Activated CD4-positive, alpha-beta T cell treated with anti-CD3 and anti-CD28 coated beads, Interleukin-2, amount 50 U/mL, for 16 hours (primary cell): ENCODE measurements around the gene CDC37.

Experiments used
- DNase-seq: peaks from one replicate; pipeline ENCODE4 v3.0.0-alpha.2; 2020

Gene CDC37

DNA sequence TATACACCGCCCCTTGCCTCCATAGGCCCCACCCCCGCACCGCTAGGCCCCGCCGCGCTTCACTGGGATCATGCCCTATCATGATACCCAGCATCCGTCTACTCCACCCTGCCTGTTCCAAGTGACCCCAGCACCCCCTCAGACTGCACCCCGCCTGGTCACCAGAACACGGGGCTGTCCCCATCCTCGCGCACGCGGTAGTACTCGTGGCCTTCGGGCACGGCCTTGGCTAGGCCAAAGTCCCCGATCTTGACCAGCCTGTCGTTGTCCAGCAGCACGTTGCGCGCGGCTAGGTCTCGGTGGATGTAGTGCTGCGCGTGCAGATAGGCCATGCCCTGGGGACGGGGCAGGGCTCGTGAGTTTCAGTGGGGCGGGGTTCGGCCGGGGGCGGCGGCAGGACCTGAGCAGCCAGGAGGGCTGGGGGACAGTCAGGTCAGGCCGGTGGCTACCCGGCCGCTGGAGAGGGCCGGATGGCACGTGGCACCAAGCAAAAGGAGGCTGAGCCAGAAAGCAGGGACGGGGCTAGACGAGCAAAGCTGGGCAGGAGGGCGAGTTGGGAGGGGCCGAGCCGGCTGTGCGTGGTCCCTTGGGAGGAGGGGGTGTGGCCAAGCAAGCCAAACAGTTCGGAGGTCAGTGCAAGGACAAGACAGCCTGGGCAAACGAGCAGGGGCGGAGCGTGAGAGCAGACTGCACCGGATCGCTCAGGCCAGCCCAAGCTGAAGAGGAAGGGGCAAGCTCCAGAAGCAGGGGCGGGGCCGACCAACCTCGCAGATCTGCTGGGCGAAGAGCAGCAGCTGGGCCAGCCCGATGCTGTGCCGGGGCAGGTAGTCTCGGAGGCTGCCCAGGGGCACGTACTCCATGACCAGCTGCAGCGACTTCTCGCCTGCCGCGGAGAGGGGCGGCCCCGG is 50.3 kb downstream of the CDC37 start:
- no peak for DNase-seq

DNA sequence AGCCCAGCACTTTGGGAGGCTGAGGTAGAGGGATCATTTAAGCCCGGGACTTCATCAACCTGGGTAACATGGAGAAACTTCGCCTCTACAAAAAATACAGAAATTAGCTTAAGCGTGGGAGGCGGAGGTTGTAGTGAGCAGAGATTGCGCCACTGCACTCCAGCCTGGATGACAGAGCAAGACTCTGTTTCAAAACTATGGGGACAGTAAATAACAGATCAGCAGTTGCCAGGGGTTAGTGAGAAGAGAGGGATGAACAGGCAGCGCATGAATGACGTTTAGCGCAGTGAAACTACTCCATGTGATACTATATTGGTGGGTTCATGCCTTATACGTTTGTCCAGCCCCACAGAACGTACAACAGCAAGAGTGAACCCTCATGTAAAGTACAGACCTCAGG is 56.8 kb downstream of the CDC37 start:
- no peak for DNase-seq

DNA sequence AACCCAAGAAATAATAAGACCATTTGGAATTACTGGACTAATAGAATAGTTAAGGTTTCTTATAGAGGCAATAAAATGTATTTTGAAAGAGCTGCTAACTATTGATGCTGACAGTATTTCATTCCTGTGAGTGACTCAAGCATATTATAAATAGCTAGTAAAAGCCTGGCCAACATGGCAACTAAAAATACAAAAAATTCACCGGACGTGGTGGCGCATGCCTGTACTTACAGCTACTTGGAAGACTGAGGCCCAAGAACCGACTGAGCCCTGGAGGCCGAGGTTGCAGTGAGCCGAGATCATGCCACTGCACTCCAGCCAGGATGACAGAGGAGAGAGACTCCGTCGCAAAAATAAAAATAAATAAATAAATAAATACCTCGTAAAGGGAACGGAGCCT is 58.6 kb downstream of the CDC37 start:
- DNase-seq = no peak

DNA sequence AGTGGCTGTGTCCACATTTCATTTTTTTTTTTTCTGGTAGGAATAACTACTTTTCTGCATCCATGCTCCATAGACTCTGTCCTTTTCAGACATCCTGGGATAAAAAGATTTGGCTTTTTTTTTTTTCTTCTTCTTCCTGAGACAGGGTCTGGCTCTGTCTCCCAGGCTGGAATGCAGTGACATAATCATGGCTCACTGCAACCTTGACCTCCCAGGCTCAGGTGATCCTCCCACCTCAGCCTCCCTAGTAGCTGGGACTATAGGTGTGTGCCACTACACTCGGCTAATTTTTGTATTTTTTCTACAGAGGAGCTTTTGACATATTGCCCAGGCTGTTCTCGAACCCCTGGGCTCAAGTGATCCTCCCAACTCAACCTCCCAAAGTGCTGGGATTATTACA is 59.8 kb downstream of the CDC37 start:
- no peak for DNase-seq
